22Rv1 (cell line): Measurements from ENCODE around the gene ALDH1A2.

ENCODE experiments used
- ZFX ChIP-seq: fragments of 450-650 bp; IDR thresholded peaks from 2 replicates; pipeline ENCODE4 v1.6.1; 2017; ENCODE audit warnings: antibody characterized with exemption, borderline replicate concordance
- TF ChIP-seq, protein P1 (sequence below): fragments of 450-650 bp; IDR thresholded peaks from 2 replicates; pipeline ENCODE4 v1.5.1; 2017; ENCODE audit warnings: mild to moderate bottlenecking

DNA sequence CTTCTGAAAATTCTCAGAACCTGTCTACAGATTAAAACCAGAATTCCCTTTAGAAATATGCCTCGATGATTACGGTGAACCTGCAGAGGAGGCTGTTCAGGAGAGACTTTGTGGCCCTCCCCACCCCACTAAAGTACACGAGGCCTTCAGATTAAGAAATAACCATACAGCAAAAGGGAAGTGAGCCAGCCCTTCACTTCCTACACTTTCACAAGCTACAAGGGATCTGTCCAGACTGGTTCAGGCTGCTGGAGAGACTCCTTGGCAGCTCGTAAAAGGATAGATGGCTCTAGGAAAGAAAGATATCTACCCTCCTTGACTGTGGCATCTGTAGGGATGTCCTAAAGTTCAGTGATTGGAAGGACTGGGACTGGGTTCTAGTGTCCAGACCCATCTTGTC lies 102.6 kb downstream of the ALDH1A2 start:
- TF ChIP-seq, protein P1, sequence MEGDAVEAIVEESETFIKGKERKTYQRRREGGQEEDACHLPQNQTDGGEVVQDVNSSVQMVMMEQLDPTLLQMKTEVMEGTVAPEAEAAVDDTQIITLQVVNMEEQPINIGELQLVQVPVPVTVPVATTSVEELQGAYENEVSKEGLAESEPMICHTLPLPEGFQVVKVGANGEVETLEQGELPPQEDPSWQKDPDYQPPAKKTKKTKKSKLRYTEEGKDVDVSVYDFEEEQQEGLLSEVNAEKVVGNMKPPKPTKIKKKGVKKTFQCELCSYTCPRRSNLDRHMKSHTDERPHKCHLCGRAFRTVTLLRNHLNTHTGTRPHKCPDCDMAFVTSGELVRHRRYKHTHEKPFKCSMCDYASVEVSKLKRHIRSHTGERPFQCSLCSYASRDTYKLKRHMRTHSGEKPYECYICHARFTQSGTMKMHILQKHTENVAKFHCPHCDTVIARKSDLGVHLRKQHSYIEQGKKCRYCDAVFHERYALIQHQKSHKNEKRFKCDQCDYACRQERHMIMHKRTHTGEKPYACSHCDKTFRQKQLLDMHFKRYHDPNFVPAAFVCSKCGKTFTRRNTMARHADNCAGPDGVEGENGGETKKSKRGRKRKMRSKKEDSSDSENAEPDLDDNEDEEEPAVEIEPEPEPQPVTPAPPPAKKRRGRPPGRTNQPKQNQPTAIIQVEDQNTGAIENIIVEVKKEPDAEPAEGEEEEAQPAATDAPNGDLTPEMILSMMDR, result no peak
- TF ChIP-seq ZFX, result no peak
